DOHH2 (cell line): Measurements from ENCODE around the gene AUH.
A peak's percentile ranks its signal among the peaks of the same experiment; 100 is the strongest.

ENCODE experiments used
- H3F3A ChIP-seq: fragments of 200-600 bp; sonication (generic), shearing (Covaris generic); 2 replicates; pipeline ENCODE4 v1.6.0; 2016; ENCODE audit warnings: antibody characterized with exemption, mild to moderate bottlenecking; ENCODE audit not compliant: control insufficient read depth, insufficient read depth
- H3K27ac ChIP-seq: fragments of 200-600 bp; sonication (generic); 2 replicates; pipeline ENCODE4 v1.5.1; 2014; ENCODE audit warnings: low read depth, mild to moderate bottlenecking, low read length, moderate library complexity
- H3K27me3 ChIP-seq: fragments of 200-600 bp; sonication (generic); 2 replicates; pipeline ENCODE4 v1.6.1; 2014; ENCODE audit warnings: mild to moderate bottlenecking, low read length, mixed read lengths; ENCODE audit not compliant: control insufficient read depth
- H3K36me3 ChIP-seq: fragments of 200-600 bp; sonication (generic); 2 replicates; pipeline ENCODE4 v1.6.1; 2014; ENCODE audit warnings: mild to moderate bottlenecking, low read length, moderate library complexity, mixed read lengths; ENCODE audit not compliant: control insufficient read depth
- H3K4me1 ChIP-seq: fragments of 200-600 bp; sonication (generic); 2 replicates; pipeline ENCODE4 v1.6.1; 2014; ENCODE audit warnings: mild to moderate bottlenecking, low read length, mixed read lengths; ENCODE audit not compliant: control insufficient read depth
- H3K4me2 ChIP-seq: fragments of 200-600 bp; sonication (generic); 2 replicates; pipeline ENCODE4 v1.6.0; 2014; ENCODE audit warnings: mild to moderate bottlenecking, low read length, moderate library complexity
- H3K4me3 ChIP-seq: fragments of 200-600 bp; sonication (generic); 2 replicates; pipeline ENCODE4 v1.5.1; 2014; ENCODE audit warnings: mild to moderate bottlenecking, low read length, mixed read lengths
- H3K79me2 ChIP-seq: fragments of 200-600 bp; sonication (generic); 2 replicates; pipeline ENCODE4 v1.6.1; 2014; ENCODE audit warnings: mild to moderate bottlenecking, low read length, mixed read lengths; ENCODE audit not compliant: control insufficient read depth
- H3K9me2 ChIP-seq: fragments of 200-600 bp; sonication (generic); replicated peaks from 2 replicates; pipeline ENCODE4 v1.6.1; 2014; ENCODE audit warnings: mild to moderate bottlenecking, low read length, mixed read lengths; ENCODE audit not compliant: control insufficient read depth
- H3K9me3 ChIP-seq: fragments of 200-600 bp; sonication (generic); 2 replicates; pipeline ENCODE4 v1.6.1; 2014; ENCODE audit warnings: antibody characterized with exemption, low read length, mixed read lengths; ENCODE audit not compliant: control insufficient read depth, insufficient read depth
- H4K20me1 ChIP-seq: fragments of 200-600 bp; sonication (generic); 2 replicates; pipeline ENCODE4 v1.6.0; 2014; ENCODE audit warnings: low read depth, mild to moderate bottlenecking, antibody characterized with exemption, low read length, moderate library complexity; ENCODE audit not compliant: control insufficient read depth, insufficient read depth
- EZH2phosphoT487 ChIP-seq: fragments of 200-600 bp; sonication (generic); IDR thresholded peaks from 2 replicates; pipeline ENCODE4 v1.6.1; 2017; ENCODE audit warnings: borderline replicate concordance, mild to moderate bottlenecking, antibody characterized with exemption, low read length, moderate library complexity, mixed read lengths
- TF ChIP-seq, protein P1 (sequence below): fragments of 200-600 bp; sonication (generic); IDR thresholded peaks from one replicate; pipeline ENCODE4 v1.5.1; 2014; ENCODE audit warnings: antibody characterized with exemption, mild to moderate bottlenecking, low read depth, low read length; ENCODE audit not compliant: poor library complexity, severe bottlenecking

Gene AUH

DNA sequence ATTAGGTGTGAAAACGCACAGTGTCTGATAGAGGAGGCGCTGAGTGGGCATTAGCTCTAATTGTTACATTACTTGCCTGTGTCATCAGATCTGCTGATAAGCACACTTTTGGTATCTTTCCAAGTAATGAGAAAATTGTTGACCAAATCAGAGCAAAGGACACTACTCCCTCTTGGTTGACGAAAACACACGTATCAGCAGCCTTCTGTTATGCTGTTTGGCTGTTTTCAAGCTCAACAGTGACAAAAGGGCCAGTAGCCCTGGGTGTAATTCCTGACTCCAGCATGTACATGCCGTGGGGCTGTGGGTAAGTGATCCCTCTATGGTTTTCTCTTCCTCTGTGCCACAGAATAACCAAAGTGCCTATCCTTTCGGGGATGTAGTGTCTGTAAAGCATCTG is 151.4 kb downstream of the AUH start:
- Histone ChIP-seq H3K9me3 (peaks cover 5% of the 10 kb centered on the region; the same call in 1 of the 2 replicates), H3K27ac (no peak overlapping the region), H4K20me1 (no peaks in the 10 kb centered on the region), H3K4me3 (no peak overlapping the region), H3K9me2 (no peaks in the 10 kb centered on the region), H3K36me3 (no peaks in the 10 kb centered on the region), H3K27me3 (no peaks in the 10 kb centered on the region), H3K79me2 (no peaks in the 10 kb centered on the region), H3K4me1 (peaks cover 12% of the 10 kb centered on the region), H3F3A (no peaks in the 10 kb centered on the region), H3K4me2 (no peak overlapping the region)
- TF ChIP-seq, protein P1, sequence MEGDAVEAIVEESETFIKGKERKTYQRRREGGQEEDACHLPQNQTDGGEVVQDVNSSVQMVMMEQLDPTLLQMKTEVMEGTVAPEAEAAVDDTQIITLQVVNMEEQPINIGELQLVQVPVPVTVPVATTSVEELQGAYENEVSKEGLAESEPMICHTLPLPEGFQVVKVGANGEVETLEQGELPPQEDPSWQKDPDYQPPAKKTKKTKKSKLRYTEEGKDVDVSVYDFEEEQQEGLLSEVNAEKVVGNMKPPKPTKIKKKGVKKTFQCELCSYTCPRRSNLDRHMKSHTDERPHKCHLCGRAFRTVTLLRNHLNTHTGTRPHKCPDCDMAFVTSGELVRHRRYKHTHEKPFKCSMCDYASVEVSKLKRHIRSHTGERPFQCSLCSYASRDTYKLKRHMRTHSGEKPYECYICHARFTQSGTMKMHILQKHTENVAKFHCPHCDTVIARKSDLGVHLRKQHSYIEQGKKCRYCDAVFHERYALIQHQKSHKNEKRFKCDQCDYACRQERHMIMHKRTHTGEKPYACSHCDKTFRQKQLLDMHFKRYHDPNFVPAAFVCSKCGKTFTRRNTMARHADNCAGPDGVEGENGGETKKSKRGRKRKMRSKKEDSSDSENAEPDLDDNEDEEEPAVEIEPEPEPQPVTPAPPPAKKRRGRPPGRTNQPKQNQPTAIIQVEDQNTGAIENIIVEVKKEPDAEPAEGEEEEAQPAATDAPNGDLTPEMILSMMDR = no peak
- TF ChIP-seq EZH2phosphoT487 = no peak

DNA sequence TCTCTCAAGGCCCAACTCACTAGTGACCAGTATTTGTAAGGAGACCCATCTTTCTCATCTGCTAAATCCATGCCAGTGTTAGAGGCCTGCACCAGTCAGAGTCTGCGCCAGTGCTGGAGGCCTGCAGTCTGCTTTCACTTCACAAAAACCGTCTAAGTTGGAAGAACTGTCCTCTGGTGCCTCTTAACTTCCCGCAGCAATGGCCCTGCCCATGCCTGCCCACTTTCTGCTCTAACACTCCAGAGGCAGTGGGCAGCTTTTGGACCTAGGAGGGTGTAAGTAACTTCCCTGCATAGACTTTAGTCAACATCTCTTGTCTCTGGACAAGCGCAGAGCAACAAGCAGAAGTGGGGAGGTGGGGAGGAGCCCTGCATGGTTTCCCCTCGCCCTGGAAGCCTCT is 152.9 kb downstream of the AUH start:
- no peak overlapping the region for H3K4me3 ChIP-seq
- no peak overlapping the region for H3K27ac ChIP-seq
- no peak overlapping the region for H3K4me2 ChIP-seq

DNA sequence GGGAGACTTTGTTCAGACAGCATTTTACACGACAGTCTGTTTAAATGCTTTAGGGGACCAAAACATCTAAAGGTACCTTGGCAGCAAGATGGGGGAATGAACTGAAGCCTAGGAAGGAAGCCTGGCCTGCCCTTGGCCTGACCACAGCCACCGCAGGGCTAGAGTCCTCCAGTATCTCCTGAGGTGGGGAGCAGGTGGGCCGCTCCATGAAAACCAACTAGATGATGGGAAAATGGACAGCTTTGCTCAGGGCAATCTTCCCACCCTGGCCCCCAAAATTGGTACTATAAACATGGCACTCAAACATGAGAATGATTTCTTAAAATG is 153.3 kb downstream of the AUH start:
- 0 out of 2 replicates have a peak overlapping the region, but pooled peaks have one; percentile 0 for H3K4me3 ChIP-seq
- H3K9me3 ChIP-seq = peaks cover 5% of the 10 kb centered on the region; the same call in 1 of the 2 replicates

More for the DNA sequence above, 152.9 kb downstream of the AUH start:
- Histone ChIP-seq H3K4me1 (peaks cover 12% of the 10 kb centered on the region), H3K36me3 (no peaks in the 10 kb centered on the region), H3K9me2 (no peaks in the 10 kb centered on the region), H3K27me3 (no peaks in the 10 kb centered on the region), H4K20me1 (no peaks in the 10 kb centered on the region), H3F3A (no peaks in the 10 kb centered on the region), H3K9me3 (peaks cover 5% of the 10 kb centered on the region; the same call in 1 of the 2 replicates), H3K79me2 (no peaks in the 10 kb centered on the region)
- TF ChIP-seq, protein P1 = no peak
- no peak for TF ChIP-seq EZH2phosphoT487

More for the DNA sequence above, 153.3 kb downstream of the AUH start:
- no peaks in the 10 kb centered on the region for H3K27me3 ChIP-seq
- peaks cover 12% of the 10 kb centered on the region for H3K4me1 ChIP-seq
- H4K20me1 ChIP-seq = no peaks in the 10 kb centered on the region
- H3K27ac ChIP-seq = no peak overlapping the region
- H3K4me2 ChIP-seq = peak overlapping the region; percentile 32
- H3F3A ChIP-seq = no peaks in the 10 kb centered on the region
- TF ChIP-seq, protein P1 = no peak
- TF ChIP-seq EZH2phosphoT487 = no peak
- H3K9me2 ChIP-seq = no peaks in the 10 kb centered on the region
- no peaks in the 10 kb centered on the region for H3K36me3 ChIP-seq
- H3K79me2 ChIP-seq = no peaks in the 10 kb centered on the region
